IMR-90 (cell line): ENCODE results near the gene SLC4A2. TPM values are rescaled to one million over a fixed set of nuclear protein-coding genes. Genes with fewer than 3 reads are reported as not detected.

Source experiments
- ATAC-seq: fragments of 200-7000 bp; cut with Tn5 transposase; 2 replicates; pipeline ENCODE4 v1.9.1; 2020; ENCODE audit warnings: low read depth, mild to moderate bottlenecking, moderate library complexity
- BruUV-seq: library from RNA; stranded (reverse); fragments of 400-500 nt; replicated peaks from 2 replicates; lab custom pipeline; 2021; lab: Mats Ljungman, UMichigan
- CTCF ChIA-PET: fragments of 300-600 bp; formaldehyde crosslinking; extraction: SDS; loops from one replicate; lab custom pipeline; 2021; ENCODE audit warnings: antibody characterized with exemption; lab: Yijun Ruan, JAX
- POLR2A ChIA-PET: fragments of 300-600 bp; sonication (Branson Sonifier 250); formaldehyde crosslinking; loops from one replicate; lab custom pipeline; 2022; ENCODE audit warnings: antibody characterized with exemption; ENCODE audit not compliant: unreplicated experiment; lab: Charles Lee
- DNase-seq: peaks from one replicate; pipeline ENCODE4 v3.0.0; 2013
- H2AFZ ChIP-seq: replicated peaks from 2 replicates; pipeline ENCODE3; 2013; ENCODE audit warnings: low read length, mild to moderate bottlenecking; ENCODE audit not compliant: poor library complexity
- H2AK5ac ChIP-seq: 2 replicates; pipeline ENCODE4 v1.6.1; 2013; ENCODE audit warnings: low read depth, low read length, inconsistent platforms
- H2AK9ac ChIP-seq: replicated peaks from 2 replicates; pipeline ENCODE3; 2013; ENCODE audit warnings: mild to moderate bottlenecking, low read depth, low read length, moderate library complexity; ENCODE audit not compliant: poor library complexity
- H2BK120ac ChIP-seq: 2 replicates; pipeline ENCODE4 v1.6.1; 2013; ENCODE audit warnings: low read depth, low read length, inconsistent platforms
- H2BK15ac ChIP-seq: 3 replicates; pipeline ENCODE4 v1.6.1; 2013; ENCODE audit warnings: low read depth, low read length, inconsistent platforms
- H2BK20ac ChIP-seq: 2 replicates; pipeline ENCODE4 v1.6.1; 2013; ENCODE audit warnings: low read depth, mild to moderate bottlenecking, inconsistent platforms, low read length, moderate library complexity
- H2BK5ac ChIP-seq: 2 replicates; pipeline ENCODE4 v1.6.1; 2013; ENCODE audit warnings: mild to moderate bottlenecking, low read depth, low read length, inconsistent platforms; ENCODE audit not compliant: poor library complexity, severe bottlenecking
- H3K14ac ChIP-seq: replicated peaks from 2 replicates; pipeline ENCODE4 v1.6.1; 2013; ENCODE audit warnings: low read depth, low read length, inconsistent platforms
- H3K18ac ChIP-seq: 2 replicates; pipeline ENCODE4 v1.6.1; 2013; ENCODE audit warnings: low read depth, low read length, control low read depth
- H3K23ac ChIP-seq: 2 replicates; pipeline ENCODE4 v1.6.1; 2013; ENCODE audit warnings: low read depth, low read length, inconsistent platforms
- H3K27ac ChIP-seq: 2 replicates; pipeline ENCODE4 v1.5.1; 2013; ENCODE audit warnings: mild to moderate bottlenecking, control low read depth, low read length; ENCODE audit not compliant: insufficient read depth
- H3K27me3 ChIP-seq: 2 replicates; pipeline ENCODE4 v1.6.1; 2013; ENCODE audit warnings: low read length; ENCODE audit not compliant: control insufficient read depth, insufficient read depth
- H3K36me3 ChIP-seq: 2 replicates; pipeline ENCODE4 v1.6.1; 2013; ENCODE audit warnings: low read length, mixed read lengths; ENCODE audit not compliant: control insufficient read depth, insufficient read depth
- H3K4ac ChIP-seq: 2 replicates; pipeline ENCODE4 v1.6.1; 2013; ENCODE audit warnings: low read depth, low read length, inconsistent platforms
- H3K4me1 ChIP-seq: 2 replicates; pipeline ENCODE4 v1.6.1; 2013; ENCODE audit warnings: low read length, mixed read lengths; ENCODE audit not compliant: control insufficient read depth, insufficient read depth
- H3K4me2 ChIP-seq: 2 replicates; pipeline ENCODE4 v1.6.1; 2013; ENCODE audit warnings: low read depth, mild to moderate bottlenecking, control low read depth, low read length, moderate library complexity
- H3K4me3 ChIP-seq: 2 replicates; pipeline ENCODE4 v1.5.1; 2013; ENCODE audit warnings: low read depth, mild to moderate bottlenecking, control low read depth, low read length, moderate library complexity; ENCODE audit not compliant: insufficient read depth
- H3K56ac ChIP-seq: 2 replicates; pipeline ENCODE4 v1.6.1; 2013; ENCODE audit warnings: low read length, inconsistent platforms; ENCODE audit not compliant: insufficient read depth; ENCODE audit errors: extremely low read depth
- H3K79me1 ChIP-seq, 2 experiments: 2 replicates each; pipeline ENCODE4 v1.6.1; 2013; ENCODE audit warnings: low read length in 2 of 2, inconsistent platforms in 1 of 2, low read depth in 1 of 2
- H3K9ac ChIP-seq: 2 replicates; pipeline ENCODE4 v1.6.1; 2013; ENCODE audit warnings: low read depth, low read length, control low read depth
- H3K9me1 ChIP-seq: 2 replicates; pipeline ENCODE4 v1.6.1; 2013; ENCODE audit warnings: low read length, inconsistent platforms; ENCODE audit not compliant: insufficient read depth
- H3K9me3 ChIP-seq: 2 replicates; pipeline ENCODE4 v1.6.1; 2013; ENCODE audit warnings: low read length; ENCODE audit not compliant: control insufficient read depth, insufficient read depth
- H4K20me1 ChIP-seq: 2 replicates; pipeline ENCODE4 v1.6.1; 2013; ENCODE audit warnings: low read length, inconsistent platforms; ENCODE audit not compliant: insufficient read depth
- H4K5ac ChIP-seq: 2 replicates; pipeline ENCODE4 v1.6.1; 2013; ENCODE audit warnings: mild to moderate bottlenecking, low read depth, low read length, control low read depth
- H4K8ac ChIP-seq, 2 experiments: 2 replicates each; pipeline ENCODE4 v1.6.1; 2013; ENCODE audit warnings: low read depth in 2 of 2, low read length in 2 of 2, control low read depth in 1 of 2, inconsistent platforms in 1 of 2
- H4K91ac ChIP-seq: 2 replicates; pipeline ENCODE4 v1.6.1; 2013; ENCODE audit warnings: low read depth, low read length, inconsistent platforms; ENCODE audit not compliant: insufficient read depth
- CEBPB ChIP-seq: IDR thresholded peaks from 2 replicates; pipeline ENCODE4 v1.6.1; 2012; ENCODE audit warnings: low read depth, low read length, improper control_type of control experiment
- CHD1 ChIP-seq: IDR thresholded peaks from 2 replicates; pipeline ENCODE4 v1.6.1; 2012; ENCODE audit warnings: low read depth, low read length, improper control_type of control experiment
- FOS ChIP-seq: fragments of 150-350 bp; IDR thresholded peaks from 2 replicates; pipeline ENCODE4 v1.6.1; 2016; ENCODE audit warnings: low read depth, low read length
- MAFK ChIP-seq: IDR thresholded peaks from 2 replicates; pipeline ENCODE4 v1.6.1; 2012; ENCODE audit warnings: low read depth, low read length, improper control_type of control experiment
- MAZ ChIP-seq: IDR thresholded peaks from 2 replicates; pipeline ENCODE4 v1.6.1; 2012; ENCODE audit warnings: low read depth, mild to moderate bottlenecking, low read length, improper control_type of control experiment, moderate library complexity, borderline replicate concordance
- POLR2A ChIP-seq: IDR thresholded peaks from 2 replicates; pipeline ENCODE4 v1.6.1; 2012; ENCODE audit warnings: mild to moderate bottlenecking, low read depth, low read length
- RCOR1 ChIP-seq: IDR thresholded peaks from 2 replicates; pipeline ENCODE4 v1.6.1; 2012; ENCODE audit warnings: mild to moderate bottlenecking, low read length, improper control_type of control experiment; ENCODE audit not compliant: insufficient replicate concordance
- SMC3 ChIP-seq: fragments of 150-350 bp; IDR thresholded peaks from 2 replicates; pipeline ENCODE4 v1.6.1; 2016; ENCODE audit warnings: low read depth, mild to moderate bottlenecking, antibody characterized with exemption, low read length, moderate library complexity
- WGBS, 2 experiments: methylation state at CpG; one replicate each; pipeline versions ENCODE4 v1.1.5 to v1.1.7; 2013; ENCODE audit warnings: missing lambda C conversion rate in 2 of 2; ENCODE audit not compliant: insufficient read length in 1 of 2; ENCODE audit errors: extremely low coverage in 2 of 2; 5-methylcytosine and 5-hydroxymethylcytosine counted together
- dilution Hi-C: fragments of 300-500 bp; cut with HindIII; formaldehyde crosslinking; loops from one replicate; pipeline ENCODE4 v1.14.3; 2018; ENCODE audit warnings: low sequenced_read_pairs; ENCODE audit not compliant: unreplicated experiment
- in situ Hi-C: fragments of 300-500 bp; cut with MboI; formaldehyde crosslinking; loops from 3 replicates; pipeline ENCODE4 v1.14.3; 2019; ENCODE audit warnings: low sequenced_read_pairs, inconsistent platforms, mixed read lengths
- intact Hi-C: fragments of 100-400 bp; cut with micrococcal nuclease; formaldehyde crosslinking; loops from 2 replicates; pipeline ENCODE4 v1.10.0; 2022
- polyA plus RNA-seq, 3 experiments: library from polyadenylated mRNA; depleted of rRNA; stranded (reverse); fragments of >200 nt; gene quantifications; 2 replicates each; pipeline ENCODE4 v1.2.3, GENCODE V29; 2012; ENCODE audit warnings: low replicate concordance in 1 of 3
- total RNA-seq: library from RNA; depleted of rRNA; stranded (reverse); fragments of >200 nt; gene quantifications from 2 replicates; pipeline ENCODE4 v1.2.3, GENCODE V29; 2012
- TF ChIP-seq, protein P1 (sequence below): fragments of 150-350 bp; IDR thresholded peaks from 2 replicates; pipeline ENCODE4 v1.6.1; 2017; ENCODE audit warnings: mild to moderate bottlenecking, antibody characterized with exemption, low read length, low read depth
- TF ChIP-seq, protein P2 (sequence below): conservative IDR thresholded peaks from 2 replicates; pipeline ENCODE4 v1.5.1; 2012; ENCODE audit warnings: mild to moderate bottlenecking, low read depth, low read length, improper control_type of control experiment

SLC4A2 gene
- total and polyA plus RNA-seq, 2 of the 4 experiments (the other 2 are of a cell fraction), result 29.6 to 91.0 TPM

DNA sequence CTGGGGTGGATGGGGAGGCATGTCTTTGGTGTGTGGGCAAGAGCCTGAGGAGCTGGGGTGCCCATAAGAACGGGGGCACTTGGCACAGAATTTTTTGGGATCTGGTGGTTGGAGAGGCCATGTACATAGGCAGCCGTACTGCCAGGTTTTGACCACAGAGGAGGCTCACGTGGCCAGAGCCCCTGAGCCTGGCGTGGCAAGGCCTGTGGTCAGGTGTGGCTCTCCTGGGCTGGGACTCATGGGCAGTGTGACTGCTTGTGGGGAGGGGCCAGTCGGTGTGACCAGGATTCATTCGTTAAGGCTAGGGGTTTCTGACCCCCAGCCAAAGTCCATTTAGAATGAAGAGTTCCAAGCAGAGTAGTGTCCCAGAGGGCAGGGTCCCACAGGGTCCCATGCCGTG lies 65.1 kb downstream of the SLC4A2 start:
- ATAC-seq, result no peak
- Histone ChIP-seq H4K91ac (no peak overlapping the region), H3K79me1 (peaks cover under 1 to 24% of the 10 kb centered on the region in 2 experiments), H3K23ac (no peak overlapping the region), H2BK5ac (no peak overlapping the region), H2AK9ac (no peak overlapping the region), H4K5ac (no peak overlapping the region), H3K14ac (no peak overlapping the region), H3K9me1 (no peaks in the 10 kb centered on the region), H3K36me3 (peaks cover 67% of the 10 kb centered on the region), H2BK120ac (no peak overlapping the region), H3K56ac (no peak overlapping the region), H2BK20ac (no peak overlapping the region), H2BK15ac (no peak overlapping the region), H3K9ac (no peak overlapping the region), H3K4me2 (no peak overlapping the region), H3K4ac (no peak overlapping the region), H3K27ac (no peak overlapping the region), H3K4me1 (no peaks in the 10 kb centered on the region), H3K4me3 (no peak overlapping the region), H3K9me3 (no peaks in the 10 kb centered on the region), H2AFZ (no peak overlapping the region), H4K20me1 (peaks cover 32% of the 10 kb centered on the region), H2AK5ac (no peak overlapping the region), H3K27me3 (no peaks in the 10 kb centered on the region), H3K18ac (no peak overlapping the region), H4K8ac (no peak overlapping the region)
- DNase-seq, result no peak
- intact Hi-C loops, result loop anchor here (1.0 to 5.0 kb wide), 2 partner anchors 48 to 178 kb away; no protein-coding TSS in a partner anchor
- no TSS peak for BruUV-seq
- POLR2A ChIA-PET, result no interaction called here
- dilution Hi-C loops, result no loop called here
- CTCF ChIA-PET, result interaction anchor here (0.5 to 1.0 kb wide), 5 partner anchors 9 to 119 kb away, joined by 3 to 11 read pairs (median 3); no protein-coding TSS in a partner anchor
- TF ChIP-seq MAFK, result no peak
- no peak for TF ChIP-seq FOS
- TF ChIP-seq RCOR1, result no peak
- TF ChIP-seq CEBPB, result no peak
- TF ChIP-seq, protein P1, sequence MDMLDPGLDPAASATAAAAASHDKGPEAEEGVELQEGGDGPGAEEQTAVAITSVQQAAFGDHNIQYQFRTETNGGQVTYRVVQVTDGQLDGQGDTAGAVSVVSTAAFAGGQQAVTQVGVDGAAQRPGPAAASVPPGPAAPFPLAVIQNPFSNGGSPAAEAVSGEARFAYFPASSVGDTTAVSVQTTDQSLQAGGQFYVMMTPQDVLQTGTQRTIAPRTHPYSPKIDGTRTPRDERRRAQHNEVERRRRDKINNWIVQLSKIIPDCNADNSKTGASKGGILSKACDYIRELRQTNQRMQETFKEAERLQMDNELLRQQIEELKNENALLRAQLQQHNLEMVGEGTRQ, result no peak
- TF ChIP-seq POLR2A, result no peak
- no peak for TF ChIP-seq CHD1
- no peak for TF ChIP-seq SMC3
- TF ChIP-seq, protein P2, sequence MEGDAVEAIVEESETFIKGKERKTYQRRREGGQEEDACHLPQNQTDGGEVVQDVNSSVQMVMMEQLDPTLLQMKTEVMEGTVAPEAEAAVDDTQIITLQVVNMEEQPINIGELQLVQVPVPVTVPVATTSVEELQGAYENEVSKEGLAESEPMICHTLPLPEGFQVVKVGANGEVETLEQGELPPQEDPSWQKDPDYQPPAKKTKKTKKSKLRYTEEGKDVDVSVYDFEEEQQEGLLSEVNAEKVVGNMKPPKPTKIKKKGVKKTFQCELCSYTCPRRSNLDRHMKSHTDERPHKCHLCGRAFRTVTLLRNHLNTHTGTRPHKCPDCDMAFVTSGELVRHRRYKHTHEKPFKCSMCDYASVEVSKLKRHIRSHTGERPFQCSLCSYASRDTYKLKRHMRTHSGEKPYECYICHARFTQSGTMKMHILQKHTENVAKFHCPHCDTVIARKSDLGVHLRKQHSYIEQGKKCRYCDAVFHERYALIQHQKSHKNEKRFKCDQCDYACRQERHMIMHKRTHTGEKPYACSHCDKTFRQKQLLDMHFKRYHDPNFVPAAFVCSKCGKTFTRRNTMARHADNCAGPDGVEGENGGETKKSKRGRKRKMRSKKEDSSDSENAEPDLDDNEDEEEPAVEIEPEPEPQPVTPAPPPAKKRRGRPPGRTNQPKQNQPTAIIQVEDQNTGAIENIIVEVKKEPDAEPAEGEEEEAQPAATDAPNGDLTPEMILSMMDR, result no peak
- no peak for TF ChIP-seq MAZ
- in situ Hi-C loops, result loop anchor here (10.0 to 25.0 kb wide), 2 partner anchors 180 to 337 kb away; no protein-coding TSS in a partner anchor
- 100% methylated on average over 5 of the region's 7 CpGs; no CpG with 5 or more reads in 1 of the 2 experiments for WGBS, 2 experiments
